Uterus (tissue), 2 donors: ENCODE results near the gene RAX2.

Experiments used
- POLR2A ChIP-seq, 2 donors: fragments of 450-650 bp; IDR thresholded peaks; one replicate each; pipeline ENCODE4 v1.6.1; 2016; ENCODE audit warnings: antibody characterized with exemption in 2 of 2, mild to moderate bottlenecking in 1 of 2, moderate library complexity in 1 of 2
- TF ChIP-seq, protein P1 (sequence below), 4 experiments: fragments of 200-600 bp in 2 of 4; fragments of 450-650 bp in 2 of 4; sonication (generic) in 2 of 4; IDR thresholded peaks; one replicate each; pipeline ENCODE4 v1.5.1; 2016 to 2019; ENCODE audit warnings: antibody characterized with exemption in 4 of 4, mild to moderate bottlenecking in 2 of 4, moderate library complexity in 1 of 4

DNA sequence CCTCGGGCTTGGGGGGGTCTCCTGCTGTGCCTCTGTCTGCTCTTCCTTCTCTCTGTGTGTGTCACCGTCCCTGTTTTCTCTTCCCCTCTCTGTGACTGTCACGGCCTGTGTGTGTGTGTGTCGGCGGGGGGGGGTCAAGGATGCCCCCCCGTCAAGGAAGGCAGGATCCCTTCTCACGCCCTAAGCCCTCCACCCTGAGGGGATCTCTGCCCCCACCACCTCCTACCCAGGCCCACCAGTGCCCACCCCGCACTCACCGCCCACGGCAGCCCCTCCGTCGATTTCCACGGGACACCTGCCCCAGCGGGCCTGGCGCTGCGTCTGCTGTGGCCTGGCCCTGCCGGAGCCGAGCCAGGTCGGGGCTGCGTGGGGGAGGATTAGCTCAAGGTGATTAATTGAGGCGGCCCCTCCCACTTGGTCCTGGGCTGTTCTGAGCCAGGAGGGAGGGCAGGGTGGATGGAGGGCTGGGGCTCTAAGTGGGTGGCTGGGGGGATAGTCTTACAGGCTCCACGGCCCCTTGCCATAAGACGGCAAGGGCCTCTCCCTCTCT is at the start of gene RAX2:
- TF ChIP-seq, protein P1, sequence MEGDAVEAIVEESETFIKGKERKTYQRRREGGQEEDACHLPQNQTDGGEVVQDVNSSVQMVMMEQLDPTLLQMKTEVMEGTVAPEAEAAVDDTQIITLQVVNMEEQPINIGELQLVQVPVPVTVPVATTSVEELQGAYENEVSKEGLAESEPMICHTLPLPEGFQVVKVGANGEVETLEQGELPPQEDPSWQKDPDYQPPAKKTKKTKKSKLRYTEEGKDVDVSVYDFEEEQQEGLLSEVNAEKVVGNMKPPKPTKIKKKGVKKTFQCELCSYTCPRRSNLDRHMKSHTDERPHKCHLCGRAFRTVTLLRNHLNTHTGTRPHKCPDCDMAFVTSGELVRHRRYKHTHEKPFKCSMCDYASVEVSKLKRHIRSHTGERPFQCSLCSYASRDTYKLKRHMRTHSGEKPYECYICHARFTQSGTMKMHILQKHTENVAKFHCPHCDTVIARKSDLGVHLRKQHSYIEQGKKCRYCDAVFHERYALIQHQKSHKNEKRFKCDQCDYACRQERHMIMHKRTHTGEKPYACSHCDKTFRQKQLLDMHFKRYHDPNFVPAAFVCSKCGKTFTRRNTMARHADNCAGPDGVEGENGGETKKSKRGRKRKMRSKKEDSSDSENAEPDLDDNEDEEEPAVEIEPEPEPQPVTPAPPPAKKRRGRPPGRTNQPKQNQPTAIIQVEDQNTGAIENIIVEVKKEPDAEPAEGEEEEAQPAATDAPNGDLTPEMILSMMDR (IDR thresholded peaks at IDR 0.05), result no peak
- no peak for TF ChIP-seq POLR2A (IDR thresholded peaks at IDR 0.05)
